ENCODE results near the gene CA6.
"Not testable (repeated sequence)": the region's sequence is repeated elsewhere in the genome, so short reads cannot be mapped to it uniquely, and the experiment has no call there.

CA6 gene

DNA sequence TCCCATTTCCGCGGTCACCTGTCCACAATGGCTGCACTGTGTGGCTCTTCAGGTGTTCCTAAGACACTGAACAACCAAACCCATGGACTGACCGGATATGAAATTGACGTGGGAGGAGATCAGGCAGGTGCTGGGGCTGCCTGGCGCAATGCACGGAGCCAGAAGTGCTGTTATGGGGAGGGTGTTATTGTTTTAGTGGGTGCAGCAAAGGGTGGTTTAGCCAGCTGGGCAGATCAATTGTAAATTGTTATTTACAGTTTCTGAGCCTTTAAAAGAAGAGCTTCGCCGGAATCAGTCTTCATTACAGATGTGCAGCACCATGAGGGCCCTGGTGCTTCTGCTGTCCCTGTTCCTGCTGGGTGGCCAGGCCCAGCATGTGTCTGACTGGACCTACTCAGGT, at the start of gene CA6:
Gene CA6 (plus strand): TSS at position 301 of the 400 bp plus-strand sequence. CDS start 19 bp downstream, at position 320.
- DNase-seq = no peak

DNA sequence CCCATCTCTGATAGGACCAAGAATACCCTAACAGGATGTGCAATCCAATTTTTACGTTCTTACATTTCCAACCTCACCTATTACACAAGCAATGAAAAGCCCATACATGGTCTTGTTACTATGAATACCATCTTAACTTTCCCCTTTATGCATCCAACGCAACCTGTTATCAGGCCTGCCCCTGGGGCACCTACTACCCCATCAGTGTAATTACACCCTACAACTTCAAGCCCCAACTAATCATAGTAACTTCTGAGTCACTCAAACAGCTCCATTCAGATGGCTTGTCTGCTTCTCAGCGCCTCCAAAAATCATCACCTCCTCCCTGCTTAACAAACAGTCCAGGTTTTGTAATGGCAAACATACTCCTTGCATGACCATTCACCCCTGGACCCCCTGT, 48.9 kb upstream of the CA6 start:
- not testable (repeated sequence) for DNase-seq

DNA sequence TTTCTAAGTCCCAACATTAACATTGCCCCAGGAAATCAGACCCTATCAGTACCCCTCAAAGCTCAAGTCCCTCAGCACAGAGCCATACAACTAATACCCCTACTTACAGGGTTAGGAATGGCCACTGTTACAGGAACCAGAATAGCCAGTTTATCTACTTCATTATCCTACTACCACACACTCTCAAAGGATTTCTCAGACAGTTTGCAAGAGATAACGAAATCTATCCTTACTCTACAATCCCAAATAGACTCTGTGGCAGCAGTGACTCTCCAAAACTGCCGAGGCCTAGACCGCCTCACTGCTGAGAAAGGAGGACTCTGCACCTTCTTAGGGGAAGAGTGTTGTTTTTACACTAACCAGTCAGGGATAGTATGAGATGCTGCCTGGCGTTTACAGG, 48.2 kb upstream of the CA6 start:
- DNase-seq = not testable (repeated sequence)

DNA sequence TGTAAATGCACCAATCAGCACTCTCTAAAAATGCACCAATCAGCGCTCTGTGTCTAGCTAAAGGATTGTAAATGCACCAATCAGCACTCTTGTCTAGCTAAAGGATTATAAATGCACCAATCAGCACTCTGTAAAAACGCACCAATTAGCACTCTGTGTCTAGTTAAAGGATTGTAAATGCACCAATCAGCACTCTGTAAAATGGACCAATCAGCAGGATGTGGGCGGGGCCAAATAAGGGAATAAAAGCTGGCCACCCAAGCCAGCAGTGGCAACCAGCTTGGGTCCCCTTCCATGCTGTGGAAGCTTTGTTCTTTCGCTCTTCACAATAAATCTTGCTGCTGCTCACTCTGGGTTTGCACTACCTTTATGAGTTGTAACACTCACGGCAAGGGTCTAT, 47.2 kb upstream of the CA6 start:
- not testable (repeated sequence) for DNase-seq

DNA sequence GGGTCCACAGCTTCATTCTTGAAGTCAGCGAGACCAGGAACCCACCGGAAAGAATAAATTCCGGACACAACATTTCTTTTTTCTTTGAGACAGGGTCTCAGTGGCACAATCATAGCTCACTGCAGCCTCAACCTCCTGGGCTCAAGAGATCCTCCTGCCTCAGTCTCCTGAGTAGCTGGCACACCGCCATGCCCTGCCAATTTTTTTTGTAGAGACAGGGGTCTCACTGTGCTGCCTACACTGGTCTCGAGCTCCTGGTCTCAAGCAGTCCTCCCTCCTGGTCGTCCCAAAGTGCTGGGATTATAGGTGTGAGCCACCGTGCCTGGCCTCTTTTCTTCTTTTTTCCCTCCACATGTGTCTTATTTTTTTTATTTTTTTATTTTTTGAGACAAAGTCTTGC, 46.6 kb upstream of the CA6 start:
- no peak for DNase-seq

DNA sequence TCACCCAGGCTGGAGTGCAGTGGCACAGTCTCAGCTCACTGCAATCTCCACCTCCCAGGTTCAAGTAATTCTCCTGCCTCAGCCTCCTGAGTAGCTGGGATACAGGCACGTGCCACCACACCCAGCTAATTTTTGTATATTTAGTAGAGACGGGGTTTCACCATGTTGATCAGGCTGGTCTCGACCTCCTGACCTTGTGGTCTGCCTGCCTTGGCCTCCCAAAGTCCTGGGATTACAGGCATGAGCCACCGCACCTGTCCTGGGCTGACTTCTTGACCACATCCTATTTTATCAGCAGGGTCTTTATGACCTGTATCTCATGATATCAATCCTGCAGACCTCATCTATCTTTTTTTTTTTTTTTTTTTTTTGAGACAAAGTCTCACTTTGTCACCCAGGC, 45.0 kb upstream of the CA6 start:
- DNase-seq = not testable (repeated sequence)

DNA sequence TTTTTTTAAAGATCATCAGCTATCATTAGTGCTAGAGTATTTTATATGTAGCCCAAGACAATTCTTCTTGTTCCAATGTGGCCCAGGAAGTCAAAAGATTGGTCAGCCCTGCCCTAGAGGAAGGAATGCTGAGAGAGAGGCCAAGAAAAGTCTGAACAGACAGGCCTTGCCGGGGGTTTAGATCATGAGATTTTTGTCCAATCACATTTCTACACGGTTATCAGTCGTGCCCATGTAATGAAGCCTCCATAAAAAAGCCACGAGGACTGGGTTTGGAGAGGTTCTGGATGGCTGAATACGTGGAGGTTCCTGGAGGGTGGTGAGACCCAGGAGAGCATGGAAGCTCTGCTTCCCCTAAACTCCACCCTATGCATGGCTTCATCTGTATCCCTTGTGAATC, 42.9 kb upstream of the CA6 start:
- no peak for DNase-seq

DNA sequence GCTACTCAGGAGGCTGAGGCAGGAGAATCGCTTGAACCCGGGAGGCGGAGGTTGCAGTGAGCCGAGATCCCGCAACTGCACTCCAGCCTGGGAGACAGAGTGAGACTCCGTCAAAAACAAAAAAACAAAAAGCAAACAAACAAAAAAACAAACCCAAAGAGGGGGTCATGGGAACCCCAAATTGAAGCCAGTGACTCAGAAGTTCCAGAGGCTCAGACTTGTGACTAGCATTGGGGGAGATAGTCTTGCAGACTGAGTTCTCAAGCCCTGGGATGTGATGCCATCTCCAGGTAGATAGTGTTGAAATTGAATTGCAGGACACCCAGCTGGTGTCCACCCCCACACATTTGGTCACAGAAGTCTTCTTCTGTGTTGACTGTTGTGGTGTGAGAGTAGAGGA, 42.3 kb upstream of the CA6 start:
- no peak for DNase-seq

DNA sequence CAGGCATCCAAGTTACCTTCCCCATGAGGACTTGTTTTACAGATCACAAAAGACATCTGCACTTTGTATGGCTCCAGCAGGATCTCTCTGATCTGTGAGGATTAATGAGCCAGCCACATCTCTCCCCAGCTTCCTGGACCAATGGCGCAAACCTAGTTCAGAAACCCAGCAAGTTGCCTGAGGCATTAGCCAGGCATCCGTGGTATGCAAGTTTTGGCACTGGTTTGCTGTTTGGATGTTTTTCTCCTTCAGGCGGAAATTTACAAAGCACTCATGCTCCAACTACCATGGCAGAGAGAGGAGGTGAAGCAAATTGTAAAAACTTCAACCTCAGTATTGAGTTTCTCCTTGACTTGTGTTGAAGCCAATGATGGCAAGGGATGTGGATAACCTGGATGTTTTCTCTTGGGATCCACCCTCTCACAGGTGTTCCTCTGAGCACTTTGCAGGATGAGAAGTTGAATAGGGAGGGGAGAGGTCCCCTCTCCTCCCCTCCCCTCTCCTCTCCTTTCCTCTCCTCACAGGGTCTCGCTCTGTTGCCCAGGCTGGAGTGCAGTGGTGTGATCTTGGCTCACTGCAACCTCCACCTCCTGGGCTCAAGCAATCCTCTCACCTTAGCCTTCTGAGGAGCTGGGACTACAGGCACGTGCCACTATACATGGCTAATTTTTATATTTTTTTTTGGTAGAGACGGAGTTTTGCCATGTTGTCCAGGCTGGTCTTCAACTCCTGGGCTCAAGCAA, 41.6 kb upstream of the CA6 start:
- DNase-seq = peak in 7 of 56 donors; percentile 3 to 32 (median 9)

DNA sequence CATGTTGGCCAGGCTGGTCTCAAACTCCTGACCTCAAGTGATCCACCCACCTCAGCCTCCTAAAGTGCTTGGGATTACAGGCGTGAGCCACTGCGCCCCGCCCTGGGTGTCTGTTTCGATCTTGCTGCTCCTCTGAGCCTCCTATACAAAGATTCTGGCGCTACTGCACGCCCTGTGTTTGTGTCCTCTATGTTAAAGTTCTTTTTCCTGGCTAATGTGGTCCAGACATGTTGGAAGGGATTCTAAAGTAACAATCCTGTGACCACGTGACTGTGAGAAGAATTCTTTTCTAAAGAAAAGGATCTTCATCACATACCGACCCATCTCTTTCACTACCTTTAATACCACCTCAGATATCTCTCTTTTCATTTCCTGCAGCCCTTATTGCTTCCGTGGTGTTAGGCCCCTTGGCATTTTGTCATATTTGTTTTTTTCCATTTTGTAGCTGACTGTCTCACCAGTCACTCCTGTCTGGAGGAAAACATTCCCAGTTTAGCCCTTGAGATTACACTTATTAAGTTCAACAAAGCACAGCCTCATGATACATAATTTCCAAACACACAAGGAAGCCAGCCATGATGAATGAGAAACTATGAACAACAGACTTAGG, 40.0 kb upstream of the CA6 start:
- no peak for DNase-seq

DNA sequence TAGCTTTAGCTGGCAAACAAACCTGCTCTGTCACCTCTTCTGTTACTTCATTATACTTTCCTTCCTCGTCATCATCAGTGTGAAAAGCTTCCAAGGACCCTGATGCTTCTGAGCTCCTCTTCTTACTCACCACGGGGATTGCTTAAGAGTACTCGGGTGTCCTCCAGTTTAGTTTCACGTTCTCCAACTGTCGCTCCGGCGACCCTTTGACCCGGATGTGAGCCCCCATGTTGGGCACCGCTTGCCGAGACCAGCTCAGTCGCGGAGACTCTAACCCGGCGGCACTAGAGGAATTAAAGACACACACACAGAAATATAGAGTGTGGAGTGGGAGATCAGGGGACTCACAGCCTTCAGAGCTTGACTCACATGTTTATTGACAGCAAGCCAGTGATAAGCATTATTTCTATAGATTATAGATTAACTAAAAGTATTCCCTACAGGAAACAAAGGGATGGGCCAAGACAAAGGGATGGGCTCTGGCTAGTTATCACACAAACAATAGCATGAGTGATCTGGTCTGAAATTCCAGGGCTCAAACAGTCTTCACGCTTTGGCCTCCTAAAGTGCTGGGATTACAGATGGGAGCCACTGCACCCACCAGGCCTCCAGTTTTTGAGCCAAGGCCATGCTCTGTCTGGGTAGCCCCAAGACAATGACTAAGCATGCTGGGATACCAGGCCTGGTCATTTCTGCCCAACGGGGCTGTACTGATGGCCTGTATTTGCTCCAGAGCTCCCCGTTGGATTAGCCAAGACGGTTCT, 37.1 kb upstream of the CA6 start:
- DNase-seq = no peak

DNA sequence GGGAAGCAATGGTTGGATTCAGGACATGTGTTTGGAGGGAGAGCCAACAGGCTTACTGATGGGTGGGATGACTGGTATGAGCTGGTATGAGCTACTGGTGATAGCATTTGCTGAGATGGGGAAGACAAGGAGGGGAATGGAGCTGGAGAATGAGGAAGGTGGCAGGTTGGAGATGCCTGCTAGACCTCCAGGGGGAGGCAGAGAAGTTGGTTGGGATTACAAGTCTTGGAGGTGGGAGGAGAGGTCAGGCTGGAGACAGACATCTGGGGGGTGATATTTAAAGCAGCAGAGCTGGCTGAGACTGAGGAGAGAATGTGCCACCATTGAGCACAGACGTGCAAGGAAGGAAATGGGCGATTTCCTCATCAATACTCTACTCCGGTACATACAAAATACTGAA, 35.3 kb upstream of the CA6 start:
- DNase-seq = no peak

DNA sequence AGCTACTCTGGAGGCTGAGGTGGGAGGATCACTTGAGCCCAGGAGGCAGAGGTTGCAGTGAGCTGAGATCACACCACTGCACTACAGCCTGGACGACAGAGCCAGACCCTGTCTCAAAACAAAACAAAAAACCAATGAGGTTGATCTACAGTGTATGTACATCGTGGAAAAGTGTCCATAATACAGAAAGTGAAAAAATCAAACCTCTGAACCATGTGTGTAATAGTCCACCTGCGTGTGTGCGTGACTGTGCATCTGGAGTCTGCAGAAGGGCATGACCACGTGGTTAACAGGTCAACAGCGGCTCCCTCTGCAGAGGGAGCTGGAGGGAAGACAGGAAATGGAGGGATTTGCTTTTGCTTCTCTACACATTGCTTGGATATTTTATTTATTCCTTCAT, 34.8 kb upstream of the CA6 start:
- DNase-seq = no peak

DNA sequence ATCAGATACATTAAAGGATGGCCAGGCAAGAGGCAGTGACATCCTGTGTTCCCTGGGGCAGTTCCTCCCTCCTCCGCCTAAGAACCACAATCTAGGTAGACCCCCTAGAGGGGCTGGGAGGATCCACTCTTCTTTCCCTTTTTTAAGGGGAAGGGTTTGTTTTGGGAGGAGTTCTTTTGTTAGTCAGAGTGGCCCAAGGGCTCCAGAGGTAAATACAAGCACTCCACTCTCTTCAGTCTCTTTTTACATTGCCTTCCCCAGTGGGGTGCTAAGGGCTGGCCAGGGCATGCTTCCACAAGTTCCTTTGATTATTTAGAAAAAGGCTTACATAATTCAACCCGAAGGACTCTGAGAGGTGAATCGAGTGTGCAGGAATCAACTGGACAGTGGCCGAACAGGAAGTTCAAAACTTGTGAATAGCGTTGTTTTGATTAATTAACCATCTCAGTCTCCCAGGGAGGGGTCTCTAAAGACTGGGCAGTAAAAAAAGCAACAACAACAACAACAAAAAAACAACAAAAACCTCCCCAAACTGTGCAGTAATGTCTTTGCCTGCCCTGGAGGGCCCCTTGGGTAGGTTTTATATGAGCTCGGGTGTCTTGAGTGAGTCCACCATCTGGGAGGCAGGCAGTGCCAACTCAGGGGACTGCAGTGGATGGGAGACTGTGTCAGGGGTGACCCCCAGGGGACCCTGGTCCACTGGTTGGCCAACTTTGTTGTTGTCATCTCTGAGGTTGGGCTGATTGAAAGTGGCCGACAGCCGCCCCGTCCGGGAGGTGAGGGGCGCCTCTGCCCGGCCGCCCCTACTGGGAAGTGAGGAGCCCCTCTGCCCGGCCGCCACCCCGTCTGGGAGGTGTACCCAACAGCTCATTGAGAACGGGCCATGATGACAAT, 34.0 kb upstream of the CA6 start:
- DNase-seq = no peak

DNA sequence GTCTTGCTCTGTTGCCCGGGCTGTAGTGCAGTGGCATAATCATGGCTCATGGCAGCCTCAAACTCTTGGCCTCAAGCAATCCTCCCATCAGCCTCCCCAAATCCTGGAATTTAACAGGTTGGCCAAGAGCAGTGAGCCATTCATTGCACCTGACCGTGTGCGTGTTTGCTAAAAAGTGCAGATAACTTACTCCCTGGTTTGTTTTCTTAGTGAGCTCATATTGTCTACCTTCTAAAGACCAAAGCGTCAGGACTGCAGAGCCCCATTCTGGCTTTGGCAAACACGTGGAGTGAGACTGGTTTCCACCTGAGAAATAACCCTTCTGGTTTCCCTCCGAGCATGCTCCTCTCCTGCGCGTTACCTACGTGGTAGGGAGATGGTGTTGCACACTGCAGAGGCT, 32.2 kb upstream of the CA6 start:
- no peak for DNase-seq

DNA sequence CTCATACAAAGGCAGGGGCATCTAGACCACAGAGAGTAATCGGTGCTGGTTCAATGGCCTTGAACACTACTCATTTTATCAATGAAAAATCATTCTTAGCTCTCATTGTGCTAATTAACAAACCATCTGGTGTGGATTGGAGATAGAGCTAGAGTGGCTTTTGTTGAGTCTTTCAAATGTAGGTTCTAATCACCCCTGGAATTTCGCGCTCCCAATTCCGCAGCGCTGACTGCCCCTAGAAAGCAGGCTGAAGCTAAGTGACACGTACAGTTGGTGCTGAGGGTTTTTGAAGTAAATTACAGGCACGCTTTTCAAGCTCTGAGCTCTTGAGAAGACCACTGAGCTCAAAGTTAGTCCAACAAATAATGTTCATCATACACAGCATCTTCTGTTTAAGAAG, 31.2 kb upstream of the CA6 start:
- DNase-seq = no peak

DNA sequence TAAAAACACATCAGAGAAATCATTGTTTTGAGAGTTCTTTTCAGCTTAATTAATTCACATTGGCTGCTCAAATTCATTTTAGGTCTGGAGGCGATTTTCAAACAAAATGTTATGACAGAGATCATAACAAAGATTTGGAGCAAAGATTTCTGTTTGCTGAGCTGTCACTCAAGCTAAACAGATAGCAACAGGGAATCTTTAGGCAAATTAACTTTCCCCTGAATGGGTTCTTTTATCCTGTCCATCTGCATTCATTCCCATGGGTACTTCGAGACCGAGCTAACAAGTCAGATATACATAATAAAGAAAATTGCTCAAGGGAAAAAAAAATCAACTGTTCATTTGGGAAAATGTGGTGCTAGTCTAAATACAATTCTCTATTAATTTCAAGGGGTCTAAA, 30.2 kb upstream of the CA6 start:
- DNase-seq = no peak

DNA sequence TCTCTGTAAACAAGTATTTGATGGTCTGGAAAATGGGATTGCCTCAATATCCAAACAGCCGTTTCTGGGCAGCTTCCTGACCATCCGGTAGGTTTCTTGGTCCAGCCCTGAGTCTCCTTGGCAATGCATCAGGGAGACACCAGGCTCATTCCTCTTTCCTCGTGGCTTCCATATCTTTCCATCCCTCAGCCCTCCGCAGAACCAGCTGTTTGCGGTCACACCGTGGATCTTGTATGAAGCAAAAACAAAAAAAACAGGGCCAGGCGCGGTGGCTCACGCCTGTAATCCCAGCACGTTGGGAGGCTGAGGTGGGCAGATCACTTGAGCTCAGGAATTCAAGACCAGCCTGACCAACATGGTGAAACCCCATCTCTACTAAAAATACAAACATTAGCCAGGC, 28.1 kb upstream of the CA6 start:
- not testable (repeated sequence) for DNase-seq

DNA sequence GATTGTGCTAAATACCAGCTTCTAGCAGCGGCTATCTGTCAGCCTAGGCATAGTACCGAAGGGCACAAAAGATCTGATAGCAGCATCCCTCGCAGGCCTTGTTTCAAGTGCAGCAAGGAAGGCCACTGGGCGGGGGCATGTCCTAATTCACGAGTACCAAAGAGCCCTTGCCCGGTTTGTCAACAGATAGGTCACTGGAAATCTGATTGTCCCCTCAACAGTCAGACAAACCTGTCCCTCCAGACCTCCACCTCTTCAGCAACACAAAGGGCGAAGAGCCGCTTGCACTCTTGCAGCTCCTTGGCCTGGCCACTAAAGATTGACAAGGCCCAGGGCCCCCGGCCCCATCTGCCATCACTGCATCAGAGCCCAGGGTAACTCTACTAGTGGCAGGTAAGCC, 22.7 kb upstream of the CA6 start:
- DNase-seq = no peak

DNA sequence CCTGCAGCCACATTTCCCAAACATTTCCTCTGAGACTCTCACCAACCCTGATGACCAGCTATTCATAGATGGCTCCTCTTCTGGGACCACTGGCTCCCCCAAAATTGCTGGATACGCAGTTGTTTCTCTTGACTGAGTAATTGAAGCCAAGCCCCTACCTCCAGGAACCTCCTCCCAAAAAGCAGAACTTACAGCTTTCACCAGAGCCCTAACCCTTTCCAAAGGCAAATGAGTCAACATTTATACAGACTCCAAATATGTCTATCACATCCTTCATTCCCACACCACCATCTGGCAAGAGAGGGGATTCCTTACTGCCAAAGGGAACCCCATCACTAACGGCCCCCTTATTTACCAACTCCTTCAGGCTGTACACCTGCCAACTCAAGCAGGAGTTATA, 20.3 kb upstream of the CA6 start:
- DNase-seq = no peak

DNA sequence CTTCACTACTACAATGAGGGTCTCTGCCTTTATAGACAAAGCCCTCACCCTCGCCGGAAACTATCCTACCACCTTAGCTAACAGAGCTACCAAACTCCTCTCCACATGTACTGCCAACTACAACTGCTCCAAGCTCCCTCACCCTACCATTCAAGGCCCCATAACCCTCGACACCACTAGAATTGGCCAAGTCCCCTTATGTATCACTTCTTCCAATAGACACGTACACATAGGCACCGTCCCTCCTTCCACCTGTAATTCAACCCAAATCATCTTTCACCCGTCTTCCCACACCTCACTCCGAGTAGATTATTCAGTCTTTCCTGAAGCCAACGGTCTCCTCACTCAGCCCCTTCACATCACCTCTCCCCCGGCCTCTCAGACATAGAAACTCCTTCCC, 19.7 kb upstream of the CA6 start:
- DNase-seq = no peak
